HTERT RPE-1 (cell line): Measurements from ENCODE around the gene PET100.

Experiments used
- in situ Hi-C: fragments of 300-500 bp; cut with MboI; formaldehyde crosslinking; loops from 4 replicates; pipeline ENCODE4 v1.14.3; 2020; ENCODE audit warnings: low sequenced_read_pairs

PET100 gene, protein sequence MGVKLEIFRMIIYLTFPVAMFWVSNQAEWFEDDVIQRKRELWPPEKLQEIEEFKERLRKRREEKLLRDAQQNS

DNA sequence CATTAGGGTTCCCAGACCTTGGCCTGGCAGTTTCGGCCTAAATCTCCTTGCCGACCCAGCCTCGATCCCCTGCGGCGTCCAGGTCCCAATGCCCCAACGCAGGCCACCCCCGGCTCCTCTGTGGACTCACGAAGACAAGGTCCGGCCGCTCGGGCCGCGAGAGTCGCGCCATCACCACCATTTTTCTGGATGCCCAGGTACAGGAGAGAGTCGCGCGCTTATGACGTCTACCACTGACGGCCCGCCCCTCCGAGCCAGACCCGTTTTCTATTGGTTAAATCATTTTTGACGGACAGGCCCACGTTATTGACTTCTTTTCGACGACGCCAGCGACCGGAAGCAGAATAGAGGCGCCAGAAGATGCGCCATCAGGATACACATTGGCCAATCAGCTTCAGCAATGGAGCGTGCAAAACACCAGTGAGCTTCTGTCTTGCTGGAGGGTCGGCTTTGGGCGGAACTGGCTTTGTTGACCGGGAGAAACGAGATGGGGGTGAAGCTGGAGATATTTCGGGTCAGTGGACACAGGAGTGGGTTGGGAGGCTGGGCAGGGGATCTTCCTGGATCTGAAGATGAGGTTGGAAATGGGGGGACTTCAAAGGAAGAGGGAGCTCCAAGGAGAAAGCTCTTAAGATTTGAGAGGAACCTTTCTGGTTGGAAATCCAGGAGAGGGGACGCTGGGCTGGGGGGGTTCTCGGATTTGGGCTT, at the start of gene PET100, which contains the start of gene XAB2:
PET100 (plus strand) TSS at position 447 of the 708 bp plus-strand sequence; CDS start at position 488, 41 bp downstream.
XAB2 (minus strand) TSS at position 199 of the 708 bp plus-strand sequence; CDS start at position 181, 18 bp downstream.
- in situ Hi-C loops: no loop called here

DNA sequence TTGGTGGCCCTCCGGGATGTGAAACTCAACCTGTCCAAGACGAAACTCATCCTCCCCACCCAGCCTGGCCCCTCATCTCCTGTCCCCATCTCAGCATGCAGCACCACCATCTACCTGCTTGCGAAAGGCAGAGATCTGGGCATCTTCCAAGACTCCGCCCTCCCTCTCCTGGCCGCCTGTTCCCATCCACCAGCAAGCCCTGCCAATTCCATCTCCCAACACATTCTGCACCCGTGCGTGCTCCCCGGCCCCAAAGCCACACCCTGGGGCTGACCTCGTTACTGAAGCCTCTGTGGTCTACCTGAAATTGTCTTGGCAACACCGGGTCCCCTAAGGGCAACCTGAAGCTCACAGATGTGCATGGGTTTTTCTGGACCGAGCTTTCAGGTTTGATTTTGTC, 47.1 kb upstream of the PET100 start:
- in situ Hi-C loops: no loop called here

DNA sequence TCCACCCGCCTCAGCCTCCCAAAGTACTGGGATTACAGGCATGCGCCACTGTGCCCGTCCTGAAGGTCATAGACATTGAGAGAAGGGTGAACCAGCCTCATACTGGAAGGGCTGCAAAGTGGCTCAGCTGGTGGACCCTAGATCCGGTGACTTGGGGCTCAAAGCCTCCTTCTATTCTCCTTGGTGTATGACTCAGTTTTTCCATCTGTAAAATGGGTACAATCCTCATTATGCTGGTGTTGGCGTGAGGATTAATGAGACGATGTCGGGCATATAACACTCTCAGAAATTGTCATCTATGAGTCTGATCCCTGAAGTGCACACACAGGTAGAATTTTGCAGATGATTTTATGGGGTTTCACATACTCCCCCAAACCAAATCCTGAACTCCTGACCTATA, 39.8 kb upstream of the PET100 start:
- in situ Hi-C loops: no loop called here

DNA sequence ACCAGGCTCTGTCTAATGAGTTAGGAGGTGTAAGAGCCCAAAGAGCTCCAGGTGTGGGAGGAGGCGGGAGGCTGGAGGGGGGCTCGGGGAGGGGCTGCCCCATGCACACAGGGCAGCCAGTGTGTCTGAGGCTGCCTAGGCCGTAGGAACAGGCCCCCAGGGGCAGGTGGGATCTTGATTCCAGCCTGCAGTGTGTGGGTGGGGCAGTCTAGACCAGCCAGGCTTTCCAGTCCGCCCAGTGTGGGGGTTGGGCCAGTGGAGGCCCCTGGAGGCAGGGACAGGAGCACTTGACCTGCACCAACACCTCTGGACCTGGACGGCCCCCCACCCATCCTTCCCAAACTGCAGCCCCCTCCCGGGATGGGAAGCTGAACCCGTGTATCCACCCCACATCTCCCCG, 39.3 kb upstream of the PET100 start:
- in situ Hi-C loops: no loop called here

DNA sequence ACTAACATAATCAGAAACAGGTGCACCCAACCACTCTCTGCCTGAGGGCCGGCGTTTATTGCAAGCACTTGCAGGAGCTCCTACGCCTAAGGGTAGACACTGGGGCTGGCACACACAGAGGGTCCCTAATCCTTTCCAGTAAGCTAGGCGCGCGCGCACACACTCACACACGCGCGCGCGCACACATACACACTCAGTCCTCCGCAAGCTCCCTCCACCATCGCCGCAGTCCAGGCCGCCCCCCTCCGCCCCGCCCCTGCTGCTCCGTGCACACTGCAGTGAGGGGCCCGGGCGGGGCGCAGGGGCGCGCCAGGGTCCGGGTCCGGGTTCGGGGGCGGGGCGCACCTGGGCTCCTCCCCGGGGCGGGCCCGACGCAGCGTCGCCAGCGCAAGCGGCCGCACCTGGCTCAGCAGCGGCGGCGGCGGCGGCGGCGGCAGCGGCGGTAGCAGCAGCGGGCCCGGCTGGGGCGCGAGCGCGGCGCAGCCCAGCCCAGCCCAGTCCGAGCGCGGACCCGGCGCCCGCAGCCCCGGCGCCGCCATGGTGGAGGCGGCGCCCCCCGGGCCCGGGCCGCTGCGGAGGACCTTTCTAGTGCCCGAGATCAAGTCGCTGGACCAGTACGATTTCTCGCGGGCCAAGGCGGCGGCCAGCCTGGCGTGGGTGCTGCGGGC, 34.0 kb upstream of the PET100 start, which contains the start of gene CAMSAP3:
CAMSAP3 (plus strand) TSS at position 398 of the 668 bp plus-strand sequence; CDS start at position 538, 140 bp downstream.
- in situ Hi-C loops: no loop called here

DNA sequence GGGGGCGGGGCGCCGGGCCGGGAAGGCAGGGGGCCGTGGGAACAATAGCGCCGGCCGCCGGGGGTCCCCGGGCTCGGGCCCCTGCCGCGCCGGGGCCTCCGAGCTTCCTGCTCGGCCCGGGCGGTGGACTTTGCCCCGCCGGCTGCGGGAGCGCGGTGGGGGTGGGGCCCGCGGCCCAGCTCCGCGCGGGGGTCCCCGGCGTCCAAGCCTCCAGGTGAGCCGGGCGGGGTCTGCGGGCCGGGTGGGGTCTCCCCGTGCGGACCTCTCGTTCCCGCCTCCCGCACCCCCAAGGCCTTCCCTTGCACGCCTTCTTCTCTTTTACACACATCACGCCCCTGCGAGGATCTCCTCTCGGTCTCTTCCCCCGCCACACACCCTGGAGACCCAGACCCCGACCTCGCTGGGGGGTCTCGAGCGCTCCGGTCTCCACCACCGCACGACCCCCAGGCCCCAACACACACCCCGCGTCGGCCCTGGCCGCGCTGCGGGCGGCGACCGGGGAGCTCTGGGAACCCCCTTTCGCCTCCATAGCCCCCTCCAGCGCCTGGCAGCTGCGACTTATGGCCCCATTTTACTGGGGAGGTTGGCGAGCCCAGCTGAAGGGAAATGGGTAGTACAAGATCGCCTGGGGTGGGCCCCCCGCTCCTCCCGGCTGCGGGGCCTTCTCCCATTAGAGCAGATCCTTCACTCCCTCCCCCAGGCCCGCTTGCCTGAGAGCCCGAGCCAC, 33.2 kb upstream of the PET100 start:
- in situ Hi-C loops: no loop called here

DNA sequence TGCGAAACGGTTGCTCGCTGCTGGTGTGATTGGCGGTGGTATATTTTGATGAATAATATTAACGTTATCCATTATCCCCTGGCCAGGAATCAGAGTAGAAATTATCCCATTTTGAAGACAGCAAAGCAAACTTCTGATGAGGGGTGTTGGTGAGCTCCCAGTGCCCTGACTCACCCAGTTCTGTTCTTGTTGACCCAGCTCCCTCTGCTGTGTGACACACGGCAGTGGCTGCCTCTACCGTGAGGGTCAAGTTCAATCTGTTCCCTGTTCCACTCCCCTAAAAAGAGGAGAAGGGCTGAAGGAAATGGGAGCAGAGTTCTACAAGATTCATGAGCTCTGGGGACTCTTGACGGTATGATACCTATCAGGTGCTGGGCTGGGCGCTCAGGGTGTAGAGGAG, 31.9 kb upstream of the PET100 start:
- in situ Hi-C loops: no loop called here

DNA sequence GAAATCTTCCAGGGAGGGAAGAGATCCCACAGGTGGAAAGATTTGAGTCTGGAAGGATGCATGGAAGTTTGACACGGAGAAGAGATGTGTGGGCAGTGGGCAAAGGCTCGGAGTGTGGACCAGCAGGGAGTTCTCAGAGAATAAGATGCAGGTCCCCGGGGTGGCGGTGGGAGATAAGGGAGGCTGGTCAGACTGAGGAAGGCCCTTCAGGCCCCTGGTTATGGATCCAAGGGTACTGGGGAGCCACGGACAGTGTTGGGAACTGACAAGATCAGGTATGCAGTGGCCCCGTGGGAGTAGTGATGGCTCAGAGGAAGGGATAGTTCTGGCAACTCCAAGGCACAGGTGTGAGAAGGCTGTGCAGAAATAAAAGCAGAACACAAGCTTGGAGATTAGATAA, 31.4 kb upstream of the PET100 start:
- in situ Hi-C loops: no loop called here

DNA sequence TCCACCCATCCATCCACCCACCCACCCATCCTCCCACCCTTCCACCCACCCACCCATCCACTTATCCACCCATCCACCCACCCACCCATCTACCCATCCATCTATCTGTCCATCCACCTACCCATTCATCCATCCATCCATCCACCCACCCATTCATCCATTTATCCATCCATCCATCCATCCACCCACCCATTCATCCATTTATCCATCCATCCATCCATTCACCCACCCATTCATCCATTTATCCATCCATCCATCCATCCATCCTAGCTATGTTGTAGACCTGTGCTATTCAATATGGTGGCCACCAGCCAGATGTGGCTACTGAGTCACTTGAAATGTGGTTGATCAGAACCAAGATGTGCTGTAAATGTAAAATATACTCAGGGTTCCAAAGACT, 28.9 kb upstream of the PET100 start:
- in situ Hi-C loops: no loop called here

DNA sequence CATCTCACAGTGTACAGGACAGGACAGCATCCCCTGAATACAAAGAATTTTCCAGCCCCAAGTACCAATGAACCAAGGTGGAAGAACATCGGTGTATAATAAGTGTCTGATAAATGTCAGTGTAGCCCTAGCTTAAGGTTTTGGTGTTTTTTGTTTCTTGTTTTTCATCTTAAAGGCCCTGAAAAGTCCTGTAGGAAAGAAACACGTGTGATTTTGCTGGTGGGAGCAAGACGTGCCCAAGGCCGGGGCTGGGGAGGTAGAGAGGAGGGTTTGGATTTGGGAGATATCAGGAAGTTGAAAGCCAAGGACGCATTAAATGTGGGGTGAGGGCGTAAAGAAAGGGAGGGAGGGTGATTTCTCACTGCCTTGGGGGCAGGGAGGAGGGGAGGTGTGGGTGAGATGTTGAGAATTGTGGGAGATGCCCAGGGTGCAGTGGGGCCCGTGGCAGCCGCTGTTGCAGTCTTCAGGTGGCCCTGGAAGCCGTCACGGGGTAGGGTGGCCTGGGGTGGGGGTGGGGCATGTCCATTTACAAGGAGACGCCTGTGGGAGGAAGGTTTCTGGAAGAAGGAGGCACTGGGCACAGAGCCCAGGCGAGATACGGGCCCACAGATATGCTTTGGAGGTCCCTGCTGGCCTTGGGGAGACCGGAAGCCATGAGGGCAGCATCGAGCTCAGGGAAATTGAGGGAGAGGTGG, 27.2 kb upstream of the PET100 start:
- in situ Hi-C loops: no loop called here

DNA sequence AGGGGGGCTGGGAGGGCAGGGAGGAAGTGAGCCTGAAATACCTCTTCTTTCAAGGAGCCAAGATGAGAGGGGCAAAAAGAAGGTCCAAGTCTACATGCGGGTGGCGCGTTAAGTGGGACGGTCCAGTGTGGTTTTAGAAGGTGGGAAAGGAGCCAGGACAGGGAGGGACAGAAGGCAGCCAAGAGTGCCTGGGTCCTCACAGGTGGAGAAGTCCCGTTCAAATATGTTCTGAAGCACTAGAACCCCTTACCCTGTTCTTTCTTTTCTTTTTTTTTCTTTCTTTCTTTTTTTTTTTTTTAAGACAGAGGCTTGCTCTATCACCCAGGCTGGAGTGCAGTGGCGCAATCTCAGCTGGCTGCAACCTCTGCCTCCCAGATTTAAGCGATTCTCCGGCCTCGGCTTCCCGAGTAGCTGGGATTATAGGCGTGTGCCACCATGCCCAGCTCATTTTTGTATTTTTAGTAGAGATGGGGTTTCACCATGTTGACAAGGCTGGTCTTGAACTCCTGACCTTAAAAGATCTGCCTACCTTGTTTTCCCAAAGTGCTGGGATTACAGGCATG, 26.6 kb upstream of the PET100 start:
- in situ Hi-C loops: no loop called here

DNA sequence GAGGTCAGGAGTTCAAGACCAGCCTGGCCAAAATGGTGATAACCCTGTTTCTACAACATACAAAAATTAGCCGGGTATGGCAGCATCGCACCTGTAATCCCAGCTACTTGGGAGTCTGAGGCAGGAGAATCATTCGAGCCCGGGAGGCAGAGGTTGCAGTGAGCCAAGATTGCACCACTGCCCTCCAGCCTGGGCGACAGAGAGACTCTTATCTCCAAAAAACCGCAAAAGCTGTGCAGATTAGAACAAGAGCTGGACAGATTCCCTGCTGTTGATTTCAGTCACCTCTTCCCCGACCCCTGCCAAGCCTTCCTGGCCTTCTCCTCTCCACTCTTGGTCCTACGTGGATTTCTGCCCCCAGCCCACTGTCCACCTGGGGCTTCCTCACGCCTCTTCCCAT, 25.7 kb upstream of the PET100 start:
- in situ Hi-C loops: no loop called here

DNA sequence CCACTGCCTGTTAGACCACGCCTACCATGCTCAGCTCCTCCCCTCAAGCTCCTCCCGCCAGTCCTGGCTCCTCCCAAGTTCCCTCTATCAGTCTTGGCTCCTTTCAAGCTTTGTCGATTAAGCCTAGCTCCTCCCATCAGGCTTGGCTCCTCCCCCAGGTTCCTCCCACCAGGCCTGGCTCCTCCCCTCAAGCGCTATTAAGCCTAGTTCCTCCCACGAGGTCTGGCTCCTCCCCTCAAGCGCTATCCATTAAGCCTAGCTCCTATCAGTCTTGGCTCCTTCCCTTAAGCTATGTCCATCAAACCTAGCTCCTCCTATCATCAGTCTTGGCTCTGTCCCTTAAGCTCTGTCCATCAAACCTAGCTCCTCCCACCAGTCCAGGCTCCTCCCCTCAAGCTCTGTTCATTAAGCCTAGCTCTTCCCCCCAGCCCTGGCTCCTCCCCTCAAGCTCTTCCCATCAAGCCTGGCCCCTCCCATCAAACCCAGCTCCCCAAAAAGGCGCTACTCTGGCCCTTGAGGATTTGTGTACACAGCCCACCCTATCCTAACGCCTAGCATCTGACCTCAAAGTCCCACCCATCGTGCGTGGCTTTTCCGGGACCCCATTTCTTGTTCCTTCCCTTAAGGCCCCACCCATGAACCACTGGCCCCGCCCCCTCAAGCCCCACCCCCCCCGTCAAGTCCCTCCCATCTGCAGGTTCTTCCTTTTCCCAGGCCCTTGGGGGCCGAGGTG, 23.9 kb upstream of the PET100 start:
- in situ Hi-C loops: no loop called here

DNA sequence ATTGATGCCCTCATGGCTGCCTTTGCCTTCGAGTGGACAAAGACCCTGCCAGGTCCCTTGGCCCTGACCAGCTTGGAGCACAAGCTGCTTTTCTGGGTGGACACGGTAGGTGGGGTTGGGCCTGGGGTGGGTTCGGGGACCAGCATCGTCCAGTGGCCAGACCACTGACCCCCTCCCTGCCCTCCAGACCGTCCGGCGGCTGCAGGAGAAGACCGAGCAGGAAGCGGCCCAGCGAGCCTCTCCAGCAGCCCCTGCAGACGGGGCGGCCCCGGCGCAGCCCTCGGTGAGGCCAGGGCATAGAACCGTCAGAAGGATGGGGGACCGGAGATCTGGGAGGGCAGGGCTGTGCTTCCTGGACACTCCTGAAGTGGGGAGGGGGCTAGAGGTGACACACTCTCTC, 23.3 kb upstream of the PET100 start:
- in situ Hi-C loops: no loop called here

DNA sequence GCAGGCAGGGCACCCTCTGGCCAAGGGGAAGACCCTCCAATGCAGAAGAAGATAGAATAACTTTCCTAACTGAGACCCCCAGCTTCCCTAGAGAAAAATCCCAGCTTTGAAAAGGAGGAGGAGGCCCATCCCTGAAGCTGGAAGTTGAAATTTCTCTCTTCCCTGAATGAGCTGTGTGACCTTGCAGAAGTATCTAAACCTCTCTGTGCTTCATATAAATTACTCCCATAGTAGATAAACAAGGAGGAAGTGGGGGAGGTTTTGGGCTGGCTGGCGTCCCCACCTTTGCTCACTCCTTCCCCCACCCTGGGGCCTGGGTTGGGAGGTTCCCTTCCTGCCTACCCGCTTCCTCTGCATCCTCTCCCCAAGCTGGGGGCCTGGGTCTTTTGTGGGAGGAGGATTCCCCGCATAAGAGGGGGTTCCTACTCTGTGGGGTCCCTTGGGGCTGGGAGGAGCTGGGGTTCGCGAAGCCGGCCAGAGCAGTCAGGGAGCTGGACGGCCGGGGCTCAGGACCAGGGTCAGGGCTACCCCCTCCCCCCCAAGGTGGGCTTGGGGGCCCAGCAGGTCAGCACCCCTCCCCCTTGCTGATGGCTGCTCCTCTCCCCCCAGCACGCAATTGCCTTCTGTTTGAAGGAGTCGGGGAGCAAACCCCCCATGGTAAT, 22.2 kb upstream of the PET100 start:
- in situ Hi-C loops: no loop called here

DNA sequence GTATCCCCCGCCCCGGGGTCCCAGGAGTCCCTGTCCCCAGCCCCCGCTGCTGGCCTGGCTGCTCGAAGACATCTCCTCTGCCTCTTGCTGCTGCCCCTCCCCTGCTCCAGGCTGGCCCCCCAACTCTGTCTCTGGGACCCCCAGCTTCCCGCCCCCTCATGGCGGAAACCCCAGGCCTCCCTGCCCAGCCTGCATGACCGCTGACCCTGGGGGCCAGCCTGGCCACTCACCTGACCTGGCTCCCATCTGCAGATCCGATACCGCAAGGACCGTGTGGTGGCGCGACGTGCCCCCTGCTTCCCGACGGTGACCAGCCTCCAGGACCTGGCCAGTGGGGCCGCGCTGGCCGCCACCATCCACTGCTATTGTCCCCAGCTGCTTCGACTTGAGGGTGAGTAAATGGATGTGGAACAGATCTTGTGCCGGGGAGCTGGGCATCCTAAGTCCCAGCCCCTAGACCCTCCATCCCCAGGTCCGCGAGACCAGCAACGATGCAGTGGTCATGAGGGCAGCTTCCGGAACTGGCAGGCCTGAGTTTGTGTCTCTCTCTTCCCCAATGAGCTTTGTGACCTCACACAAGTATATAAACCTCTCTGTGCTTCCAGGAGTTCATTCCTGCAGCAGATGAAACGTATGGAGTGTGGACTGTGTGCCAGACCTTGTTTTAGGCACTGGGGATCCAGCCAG, 21.6 kb upstream of the PET100 start:
- in situ Hi-C loops: no loop called here

DNA sequence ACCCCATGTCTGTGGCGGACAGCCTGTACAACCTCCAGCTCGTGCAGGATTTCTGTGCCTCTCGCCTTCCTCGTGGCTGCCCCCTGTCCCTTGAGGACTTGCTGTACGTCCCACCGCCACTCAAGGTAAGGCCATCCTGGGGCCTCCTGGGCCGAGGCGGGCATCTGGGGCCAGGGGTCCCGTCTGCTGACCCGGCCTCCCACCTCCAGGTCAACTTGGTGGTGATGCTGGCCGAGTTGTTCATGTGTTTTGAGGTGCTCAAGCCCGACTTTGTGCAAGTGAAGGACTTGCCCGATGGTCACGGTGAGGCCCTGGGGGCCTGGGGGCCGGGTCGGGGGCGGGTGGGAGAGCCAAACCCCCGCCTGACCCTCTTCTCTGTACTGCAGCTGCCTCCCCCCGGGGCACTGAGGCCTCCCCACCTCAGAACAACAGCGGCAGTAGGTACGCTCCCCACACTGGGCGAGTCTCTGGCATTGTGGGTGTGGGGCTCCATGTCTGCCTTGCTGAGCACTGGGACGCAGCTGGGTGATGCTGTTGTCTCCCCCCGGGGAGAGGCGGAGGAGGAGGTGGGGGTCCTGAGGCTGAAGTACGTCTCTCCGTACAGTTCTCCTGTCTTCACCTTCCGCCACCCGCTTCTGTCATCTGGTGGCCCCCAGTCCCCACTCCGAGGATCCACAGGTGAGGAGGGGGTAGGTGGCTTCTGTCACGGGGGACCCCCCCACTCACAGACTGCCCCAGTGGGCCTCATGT, 18.9 kb upstream of the PET100 start:
- in situ Hi-C loops: no loop called here
